ENCODE data around the gene DLL4.

Gene DLL4

GRCh38 chr15:40978562-40978961, 49.4 kb downstream of the DLL4 start:
- no peaks in the 10 kb centered on the region for H4K20me1 ChIP-seq (ENCODE audit: insufficient read depth, low read length)
- no peaks in the 10 kb centered on the region for H3K79me2 ChIP-seq (ENCODE audit: insufficient read depth, low read length)
- peaks cover 76% of the 10 kb centered on the region for H3K36me3 ChIP-seq (ENCODE audit: insufficient read depth, low read length)
- no peak overlapping the region for H2AFZ ChIP-seq (ENCODE audit: low read depth, low read length)
- TF ChIP-seq CTCF (IDR thresholded peaks at IDR 0.05; ENCODE audit: borderline replicate concordance, extremely low read depth, low read length, poor library complexity, severe bottlenecking) = no peak
- no peak for TF ChIP-seq EZH2 (IDR thresholded peaks at IDR 0.05; ENCODE audit: borderline replicate concordance, low read depth, low read length, severe bottlenecking)
- H3K4me2 ChIP-seq (ENCODE audit: insufficient read depth, low read length) = no peak overlapping the region
- no peaks in the 10 kb centered on the region for H3K9me3 ChIP-seq (ENCODE audit: insufficient read depth, low read length, severe bottlenecking)
- no peak overlapping the region for H3K4me3 ChIP-seq (ENCODE audit: low read depth in 1 of 2, low read length in 2 of 2)
- ATAC-seq (ENCODE audit: insufficient read depth, low read depth) = no peak
- no peak for DNase-seq
- no peak overlapping the region for H3K9ac ChIP-seq (ENCODE audit: low read depth, low read length)
- no peak overlapping the region for H3K27ac ChIP-seq (ENCODE audit: low read length)
- no peaks in the 10 kb centered on the region for H3K4me1 ChIP-seq (ENCODE audit: insufficient read depth, low read length)
- no peaks in the 10 kb centered on the region for H3K27me3 ChIP-seq (ENCODE audit: insufficient read depth, low read length, poor library complexity)

- H3K9ac ChIP-seq (ENCODE audit: low read depth, low read length) = no peak overlapping the region
- H3K4me1 ChIP-seq (ENCODE audit: insufficient read depth, low read length) = no peaks in the 10 kb centered on the region
- H3K27ac ChIP-seq (ENCODE audit: low read length) = no peak overlapping the region
- H3K27me3 ChIP-seq (ENCODE audit: insufficient read depth, low read length, poor library complexity) = no peaks in the 10 kb centered on the region
- H4K20me1 ChIP-seq (ENCODE audit: insufficient read depth, low read length) = no peaks in the 10 kb centered on the region
- ATAC-seq (ENCODE audit: insufficient read depth, low read depth) = no peak
- no peak for DNase-seq
- H3K9me3 ChIP-seq (ENCODE audit: insufficient read depth, low read length, severe bottlenecking) = no peaks in the 10 kb centered on the region
- peaks cover 96% of the 10 kb centered on the region for H3K36me3 ChIP-seq (ENCODE audit: insufficient read depth, low read length)
- H3K4me2 ChIP-seq (ENCODE audit: insufficient read depth, low read length) = no peak overlapping the region
- no peak overlapping the region for H2AFZ ChIP-seq (ENCODE audit: low read depth, low read length)
- no peak for TF ChIP-seq EZH2 (IDR thresholded peaks at IDR 0.05; ENCODE audit: borderline replicate concordance, low read depth, low read length, severe bottlenecking)
- no peak for TF ChIP-seq CTCF (IDR thresholded peaks at IDR 0.05; ENCODE audit: borderline replicate concordance, extremely low read depth, low read length, poor library complexity, severe bottlenecking)
- H3K79me2 ChIP-seq (ENCODE audit: insufficient read depth, low read length) = no peaks in the 10 kb centered on the region
- H3K4me3 ChIP-seq (ENCODE audit: low read depth in 1 of 2, low read length in 2 of 2) = no peak overlapping the region
Measured at GRCh38 chr15:40981186-40981585, 52.0 kb downstream of the DLL4 start.

GRCh38 chr15:40982855-40983254, 53.7 kb downstream of the DLL4 start:
- no peaks in the 10 kb centered on the region for H3K4me1 ChIP-seq (ENCODE audit: insufficient read depth, low read length)
- no peak for DNase-seq
- H3K9me3 ChIP-seq (ENCODE audit: insufficient read depth, low read length, severe bottlenecking) = no peaks in the 10 kb centered on the region
- H3K79me2 ChIP-seq (ENCODE audit: insufficient read depth, low read length) = no peaks in the 10 kb centered on the region
- no peak overlapping the region for H3K4me2 ChIP-seq (ENCODE audit: insufficient read depth, low read length)
- no peak overlapping the region for H3K9ac ChIP-seq (ENCODE audit: low read depth, low read length)
- no peak overlapping the region for H3K27ac ChIP-seq (ENCODE audit: low read length)
- no peak overlapping the region for H2AFZ ChIP-seq (ENCODE audit: low read depth, low read length)
- TF ChIP-seq EZH2 (IDR thresholded peaks at IDR 0.05; ENCODE audit: borderline replicate concordance, low read depth, low read length, severe bottlenecking) (no peak), CTCF (IDR thresholded peaks at IDR 0.05; ENCODE audit: borderline replicate concordance, extremely low read depth, low read length, poor library complexity, severe bottlenecking) (no peak)
- peaks cover 99% of the 10 kb centered on the region for H3K36me3 ChIP-seq (ENCODE audit: insufficient read depth, low read length)
- H3K4me3 ChIP-seq (ENCODE audit: low read depth in 1 of 2, low read length in 2 of 2) = no peak overlapping the region
- no peaks in the 10 kb centered on the region for H3K27me3 ChIP-seq (ENCODE audit: insufficient read depth, low read length, poor library complexity)
- H4K20me1 ChIP-seq (ENCODE audit: insufficient read depth, low read length) = no peaks in the 10 kb centered on the region
- no peak for ATAC-seq (ENCODE audit: insufficient read depth, low read depth)

GRCh38 chr15:40984406-40984805, 55.3 kb downstream of the DLL4 start:
- Histone ChIP-seq H3K4me1 (ENCODE audit: insufficient read depth, low read length) (no peaks in the 10 kb centered on the region), H3K9ac (ENCODE audit: low read depth, low read length) (no peak overlapping the region), H4K20me1 (ENCODE audit: insufficient read depth, low read length) (no peaks in the 10 kb centered on the region), H3K27me3 (ENCODE audit: insufficient read depth, low read length, poor library complexity) (no peaks in the 10 kb centered on the region), H2AFZ (ENCODE audit: low read depth, low read length) (no peak overlapping the region), H3K4me3 (ENCODE audit: low read depth in 1 of 2, low read length in 2 of 2) (no peak overlapping the region), H3K36me3 (ENCODE audit: insufficient read depth, low read length) (peaks cover 94% of the 10 kb centered on the region), H3K9me3 (ENCODE audit: insufficient read depth, low read length, severe bottlenecking) (no peaks in the 10 kb centered on the region), H3K27ac (ENCODE audit: low read length) (no peak overlapping the region), H3K4me2 (ENCODE audit: insufficient read depth, low read length) (no peak overlapping the region), H3K79me2 (ENCODE audit: insufficient read depth, low read length) (no peaks in the 10 kb centered on the region)
- TF ChIP-seq EZH2 (IDR thresholded peaks at IDR 0.05; ENCODE audit: borderline replicate concordance, low read depth, low read length, severe bottlenecking) (no peak), CTCF (IDR thresholded peaks at IDR 0.05; ENCODE audit: borderline replicate concordance, extremely low read depth, low read length, poor library complexity, severe bottlenecking) (no peak)
- DNase-seq (no peak), ATAC-seq (ENCODE audit: insufficient read depth, low read depth) (no peak)
